ENCODE data around the gene TRIO. TPM values are rescaled to one million over a fixed set of nuclear protein-coding genes. Genes with fewer than 3 reads are reported as not detected.

TRIO gene
- total and polyA plus RNA-seq, 2 donors (not counting 3 experiments of a cell fraction or from before 2014, with no cell fraction given): 82.9 to 248 TPM

- Histone ChIP-seq H3K27ac (ENCODE audit: insufficient read depth, low read depth, low read length) (no peak overlapping the region), H3K9me1 (replicated peaks; ENCODE audit: control insufficient read depth, extremely low read depth, insufficient read depth, low read length) (no peaks in the 10 kb centered on the region), H2AFZ (ENCODE audit: low read depth, low read length) (no peak overlapping the region), H4K20me1 (replicated peaks; ENCODE audit: control insufficient read depth, extremely low read depth, insufficient read depth, low read length) (no peaks in the 10 kb centered on the region), H3K79me2 (ENCODE audit: control insufficient read depth, insufficient read depth, low read length) (peaks cover 98% of the 10 kb centered on the region), H3K9ac (replicated peaks; ENCODE audit: extremely low read depth, insufficient read depth, low read length) (no peak overlapping the region), H3K9me3 (replicated peaks; ENCODE audit: control insufficient read depth, insufficient read depth, low read length) (no peaks in the 10 kb centered on the region), H3K4me1 (ENCODE audit: control insufficient read depth, extremely low read depth, insufficient read depth, low read length) (peaks cover 14% of the 10 kb centered on the region), H3K36me3 (ENCODE audit: control insufficient read depth in 2 of 2, extremely low read depth in 1 of 2, insufficient read depth in 2 of 2, low read length in 2 of 2) (no peaks in the 10 kb centered on the region), H3K27me3 (ENCODE audit: control insufficient read depth in 2 of 2, insufficient read depth in 2 of 2, low read length in 2 of 2) (no peaks in the 10 kb centered on the region), H3K4me2 (ENCODE audit: insufficient read depth, low read length) (no peak overlapping the region), H3K4me3 (replicated peaks in 1 of 3; ENCODE audit: insufficient read depth in 1 of 3, low read depth in 1 of 3, low read length in 3 of 3) (no peak overlapping the region)
- TF ChIP-seq POLR2A (IDR thresholded peaks at IDR 0.05; ENCODE audit: low read depth, low read length) (no peak), JUN (IDR thresholded peaks at IDR 0.05; ENCODE audit: borderline replicate concordance, insufficient read depth, insufficient read length, low read depth) (no peak), MAX (IDR thresholded peaks at IDR 0.05; ENCODE audit: insufficient read depth, insufficient read length) (no peak), FOS (IDR thresholded peaks at IDR 0.05; ENCODE audit: borderline replicate concordance, insufficient read depth, low read length) (no peak), CTCF (IDR thresholded peaks at IDR 0.05; ENCODE audit: extremely low read depth in 1 of 2, insufficient read depth in 1 of 2, low read depth in 1 of 2, low read length in 2 of 2) (no peak), EZH2 (IDR thresholded peaks at IDR 0.05; ENCODE audit: borderline replicate concordance, low read depth, low read length, severe bottlenecking) (no peak), MYC (IDR thresholded peaks at IDR 0.05; ENCODE audit: low read depth, low read length) (no peak), POLR2AphosphoS5 (IDR thresholded peaks at IDR 0.05; ENCODE audit: insufficient read depth, low read depth, low read length) (no peak)
- intact Hi-C loops (cut with micrococcal nuclease) (no loop called here), dilution Hi-C loops (cut with MboI; ENCODE audit: extremely low pct_ligation_motif_present, low sequenced_read_pairs) (loop anchor here (25.0 kb wide), 1 partner anchor 114 kb away; the partner anchor contains the start of gene TRIO)
- no TSS peak for BruUV-seq (replicated peaks)
- CTCF ChIA-PET: interaction anchor here (2.1 kb wide), 1 partner anchor 11 kb away, joined by 8 read pairs; no protein-coding TSS in a partner anchor
- FAIRE-seq (no peak), DNase-seq (ENCODE audit: low read depth, low spot score) (no peak)
- POLR2A ChIA-PET: no interaction called here
Measured at GRCh38 chr5:14250748-14251701, 107.9 kb downstream of the TRIO start.
